Activated T-cell treated with anti-CD3 and anti-CD28 coated beads, Interleukin-2, amount 50 U/mL, for 24 hours (primary cell): ENCODE results near the gene FCER1G.
"Not testable (repeated sequence)": the region's sequence is repeated elsewhere in the genome, so short reads cannot be mapped to it uniquely, and the experiment has no call there.

Experiments
- DNase-seq: peaks from one replicate; pipeline ENCODE4 v3.0.0-alpha.2; 2020
- H3K27ac Mint-ChIP-seq: 2 replicates; pipeline ENCODE4 v1.8.0; 2020; ENCODE audit warnings: mild to moderate bottlenecking, mixed read lengths
- H3K27me3 Mint-ChIP-seq: 2 replicates; pipeline ENCODE4 v1.8.0; 2020; ENCODE audit warnings: mixed read lengths
- H3K36me3 Mint-ChIP-seq: 2 replicates; pipeline ENCODE4 v1.8.0; 2020; ENCODE audit warnings: low read depth, mixed read lengths
- H3K4me1 Mint-ChIP-seq: 2 replicates; pipeline ENCODE4 v1.8.0; 2020; ENCODE audit warnings: low read depth, mixed read lengths
- H3K4me3 Mint-ChIP-seq: 2 replicates; pipeline ENCODE4 v1.8.0; 2020; ENCODE audit warnings: mild to moderate bottlenecking, moderate library complexity, mixed read lengths
- H3K9me3 Mint-ChIP-seq: 2 replicates; pipeline ENCODE4 v1.8.0; 2020; ENCODE audit warnings: mixed read lengths

The FCER1G gene

DNA sequence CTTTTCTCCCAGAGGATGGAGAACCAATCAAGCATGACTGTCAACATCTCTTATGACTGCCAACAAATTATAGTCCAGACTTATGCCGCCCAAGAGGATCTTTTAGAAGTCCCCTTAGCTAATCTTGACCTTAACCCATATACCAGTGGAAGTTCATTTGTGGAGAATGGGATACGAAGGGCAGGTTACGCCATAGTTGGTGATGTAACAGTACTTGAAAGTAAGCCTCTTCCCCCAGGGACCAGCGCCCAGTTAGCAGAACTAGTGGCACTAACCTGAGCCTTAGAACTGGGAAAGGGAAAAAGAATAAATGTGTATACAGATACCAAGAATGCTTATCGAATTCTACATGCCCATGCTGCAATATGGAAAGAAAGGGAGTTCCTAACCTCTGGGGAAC is 40.2 kb downstream of the FCER1G start:
- H3K27ac Mint-ChIP-seq, H3K4me3 Mint-ChIP-seq, DNase-seq, H3K4me1 Mint-ChIP-seq: not testable (repeated sequence)
- H3K9me3 Mint-ChIP-seq = peaks cover 12% of the 10 kb centered on the region
- peaks cover 37% of the 10 kb centered on the region for H3K27me3 Mint-ChIP-seq
- H3K36me3 Mint-ChIP-seq = peaks cover 12% of the 10 kb centered on the region

DNA sequence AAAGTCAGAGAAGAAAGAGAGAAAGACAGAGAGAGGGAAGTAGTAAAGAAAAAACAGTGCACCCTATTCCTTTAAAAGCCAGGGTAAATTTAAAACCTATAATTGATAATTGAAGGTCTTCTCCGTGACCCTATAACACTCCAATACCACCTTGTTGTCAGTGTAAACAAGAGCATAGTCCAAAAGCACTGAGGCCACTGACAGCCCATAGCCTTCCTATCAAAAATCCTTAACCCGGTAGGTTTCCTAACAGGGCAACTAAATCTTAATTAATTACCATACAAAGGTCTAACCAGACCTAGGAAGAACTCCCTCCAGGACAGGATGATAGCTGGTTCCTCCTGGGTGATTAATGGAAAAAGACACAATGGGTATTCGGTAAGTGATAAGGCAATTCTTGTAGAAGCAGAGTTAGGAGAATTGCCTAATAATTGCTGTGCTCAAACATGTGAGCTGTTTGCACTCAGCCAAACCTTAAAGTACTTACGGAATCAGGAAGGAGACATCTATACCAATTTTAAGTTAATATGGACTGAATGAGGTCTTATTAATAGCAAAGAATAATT is 40.9 kb downstream of the FCER1G start:
- not testable (repeated sequence) for DNase-seq, H3K4me1 Mint-ChIP-seq, H3K4me3 Mint-ChIP-seq, H3K27ac Mint-ChIP-seq
- Mint-ChIP-seq H3K27me3 (peaks cover 45% of the 10 kb centered on the region), H3K9me3 (peaks cover 12% of the 10 kb centered on the region), H3K36me3 (peaks cover 12% of the 10 kb centered on the region)

DNA sequence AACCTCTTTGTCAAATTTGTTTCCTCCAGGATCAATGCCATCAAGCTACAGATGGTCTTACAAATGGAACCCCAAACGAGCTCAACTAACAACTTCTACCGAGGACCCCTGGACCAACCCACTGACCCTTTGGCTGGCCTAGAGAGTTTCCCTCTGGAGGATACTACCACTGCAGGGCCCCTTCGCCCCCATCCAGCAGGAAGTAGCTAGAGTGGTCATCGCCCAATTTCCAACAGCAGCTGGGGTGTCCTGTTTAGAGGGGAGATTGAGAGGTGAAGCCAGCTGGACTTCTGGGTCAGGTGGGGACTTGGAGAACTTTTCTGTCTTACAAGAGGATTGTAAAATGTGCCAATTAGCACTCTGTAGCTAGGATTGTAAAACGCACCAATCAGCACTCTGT is 42.0 kb downstream of the FCER1G start:
- Mint-ChIP-seq H3K9me3 (peaks cover 12% of the 10 kb centered on the region), H3K27me3 (peaks cover 55% of the 10 kb centered on the region), H3K36me3 (peaks cover 12% of the 10 kb centered on the region)
- not testable (repeated sequence) for DNase-seq, H3K4me3 Mint-ChIP-seq, H3K27ac Mint-ChIP-seq, H3K4me1 Mint-ChIP-seq

DNA sequence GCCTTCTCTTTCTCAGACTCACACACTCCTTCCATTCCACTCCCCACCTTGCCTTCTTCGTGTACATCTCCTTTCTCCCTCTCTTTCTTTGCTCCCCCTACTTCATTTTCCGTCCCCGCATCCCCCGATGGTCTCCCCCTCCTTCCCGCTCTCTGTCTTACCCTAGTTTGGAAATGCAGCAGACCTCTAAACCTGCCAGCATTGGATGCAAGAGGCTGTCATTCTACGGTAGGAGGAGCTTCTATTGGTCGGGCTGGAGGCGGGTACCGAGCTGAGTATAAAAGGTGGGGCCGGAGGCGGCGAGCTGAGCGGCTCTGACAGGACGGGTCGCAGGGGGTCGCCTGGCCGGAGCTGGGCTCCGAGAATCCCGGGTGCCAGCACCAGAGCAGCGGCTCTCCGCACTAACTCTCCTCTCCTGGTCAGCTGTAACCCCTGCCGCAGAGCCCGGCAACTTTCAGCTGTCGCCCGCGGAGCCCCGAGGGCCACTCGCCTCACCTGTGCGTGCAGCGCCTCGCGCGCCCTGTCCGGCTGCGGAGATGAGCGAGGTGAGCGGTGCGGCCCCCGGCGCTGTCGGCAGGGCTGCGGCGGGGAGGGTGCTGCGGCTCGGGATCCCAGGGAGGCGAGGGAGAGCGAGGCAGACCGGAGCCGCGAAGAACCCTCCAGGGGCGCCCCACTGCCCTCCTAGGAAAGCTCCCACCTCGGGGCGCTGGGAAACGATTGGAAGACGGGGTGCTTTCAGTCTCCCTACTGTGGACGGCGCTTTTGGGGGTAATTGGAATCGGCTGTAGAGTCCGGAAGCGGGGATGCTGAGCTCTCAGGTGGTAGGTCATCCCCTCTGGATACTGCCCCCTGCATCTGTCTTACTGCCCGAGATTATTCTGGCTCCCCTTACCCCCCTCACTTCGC is 43.6 kb downstream of the FCER1G start, which contains the start of gene PCP4L1:
PCP4L1 (plus strand) TSS at position 307 of the 906 bp plus-strand sequence; CDS start at position 537, 230 bp downstream.
- H3K36me3 Mint-ChIP-seq = peaks cover 12% of the 10 kb centered on the region
- H3K9me3 Mint-ChIP-seq = peaks cover 12% of the 10 kb centered on the region
- peak within 1 kb of the TSS; percentile 42 for H3K4me3 Mint-ChIP-seq
- peaks cover 58% of the 10 kb centered on the region for H3K27me3 Mint-ChIP-seq
- peak; percentile 60 for DNase-seq
- no peak within 1 kb of the TSS for H3K27ac Mint-ChIP-seq
- peaks cover 9% of the 10 kb centered on the region for H3K4me1 Mint-ChIP-seq

DNA sequence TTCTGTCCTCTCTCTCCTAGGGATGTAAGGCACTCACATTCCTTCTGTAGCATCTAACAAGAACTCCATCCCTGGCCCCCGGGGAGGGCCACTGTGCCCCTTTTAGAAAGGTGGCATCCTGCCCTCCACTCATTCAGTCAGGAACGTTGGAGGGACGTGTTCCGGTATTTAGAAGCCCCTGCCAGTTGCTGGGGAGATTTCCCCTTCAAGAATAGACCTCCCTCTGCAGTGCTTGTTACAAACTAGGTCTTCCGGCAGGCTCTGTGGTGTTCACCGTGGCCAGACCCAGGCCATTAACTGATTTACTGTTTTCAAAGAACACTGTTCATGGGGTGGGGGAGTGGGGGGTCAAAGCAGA is 44.2 kb downstream of the FCER1G start:
- peaks cover 9% of the 10 kb centered on the region for H3K4me1 Mint-ChIP-seq
- peak overlapping the region; percentile 42 for H3K4me3 Mint-ChIP-seq
- peaks cover 12% of the 10 kb centered on the region for H3K36me3 Mint-ChIP-seq
- H3K27me3 Mint-ChIP-seq = peaks cover 58% of the 10 kb centered on the region
- H3K27ac Mint-ChIP-seq = no peak overlapping the region
- H3K9me3 Mint-ChIP-seq = peaks cover 12% of the 10 kb centered on the region
- DNase-seq = no peak

DNA sequence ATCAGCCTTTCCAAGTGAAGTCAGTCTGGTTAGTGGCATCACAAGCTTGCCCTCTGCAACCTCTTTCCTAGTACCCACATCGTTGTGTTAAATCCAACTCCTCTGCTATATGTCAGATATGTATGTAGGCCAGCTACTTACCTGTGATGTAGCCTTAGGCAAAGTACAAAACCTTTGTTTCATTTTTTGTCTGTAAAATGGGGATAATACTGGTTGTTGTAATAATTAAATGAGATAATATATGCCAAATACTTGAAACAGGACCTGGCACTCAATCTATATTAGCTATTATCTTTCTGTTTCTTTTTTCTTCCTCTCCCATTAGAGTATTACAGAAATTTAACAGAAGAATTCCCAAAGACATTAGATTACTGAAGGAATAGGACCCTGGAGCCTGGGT is 44.7 kb downstream of the FCER1G start:
- peaks cover 12% of the 10 kb centered on the region for H3K9me3 Mint-ChIP-seq
- peaks cover 61% of the 10 kb centered on the region for H3K27me3 Mint-ChIP-seq
- H3K36me3 Mint-ChIP-seq = peaks cover 12% of the 10 kb centered on the region
- no peak overlapping the region for H3K27ac Mint-ChIP-seq
- no peak overlapping the region for H3K4me3 Mint-ChIP-seq
- peaks cover 9% of the 10 kb centered on the region for H3K4me1 Mint-ChIP-seq
- DNase-seq = no peak

DNA sequence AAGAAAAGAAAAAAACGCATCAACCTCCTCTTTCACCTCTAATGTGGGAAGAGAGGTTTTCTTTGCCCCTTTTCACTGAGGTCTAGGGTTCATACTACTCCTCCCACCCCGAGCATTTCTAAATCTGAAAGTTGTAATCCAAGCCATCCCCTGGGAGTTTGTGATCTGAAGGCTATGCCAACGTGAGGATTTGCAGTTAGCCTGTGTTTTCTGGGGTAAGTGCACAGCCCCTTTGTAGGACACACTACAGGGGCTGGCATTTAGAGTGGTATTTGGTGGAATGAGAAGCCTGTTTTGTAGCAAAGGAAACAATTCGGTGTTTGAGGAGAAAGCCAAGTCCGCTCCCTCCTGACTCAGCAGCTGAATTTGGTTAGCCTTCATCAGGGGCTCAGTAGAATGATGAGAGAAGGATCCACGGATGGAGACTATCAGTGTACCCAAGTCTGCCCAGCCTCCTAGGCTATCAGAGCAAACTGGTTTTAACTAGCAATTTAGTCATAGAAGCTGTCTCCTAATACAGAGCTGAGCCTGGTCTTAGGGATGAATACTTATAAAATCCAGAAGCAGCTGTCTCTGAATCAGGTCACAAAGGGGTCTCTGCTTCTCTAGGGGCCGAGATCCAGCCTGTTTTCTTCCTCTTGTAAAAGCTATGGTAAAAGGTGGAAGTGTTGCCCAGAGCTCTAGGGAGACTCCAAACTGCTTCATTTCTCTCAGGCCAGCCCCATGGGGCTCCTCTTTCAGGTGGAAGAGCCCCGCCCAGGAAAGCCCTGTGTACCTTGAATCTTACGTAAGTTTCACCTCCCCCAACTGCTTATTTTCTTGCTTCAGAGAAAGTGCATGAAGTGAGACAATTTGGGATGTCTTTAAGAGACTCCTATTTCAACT is 45.5 kb downstream of the FCER1G start:
- Mint-ChIP-seq H3K27ac (no peak overlapping the region), H3K27me3 (peaks cover 67% of the 10 kb centered on the region), H3K9me3 (peaks cover 12% of the 10 kb centered on the region)

DNA sequence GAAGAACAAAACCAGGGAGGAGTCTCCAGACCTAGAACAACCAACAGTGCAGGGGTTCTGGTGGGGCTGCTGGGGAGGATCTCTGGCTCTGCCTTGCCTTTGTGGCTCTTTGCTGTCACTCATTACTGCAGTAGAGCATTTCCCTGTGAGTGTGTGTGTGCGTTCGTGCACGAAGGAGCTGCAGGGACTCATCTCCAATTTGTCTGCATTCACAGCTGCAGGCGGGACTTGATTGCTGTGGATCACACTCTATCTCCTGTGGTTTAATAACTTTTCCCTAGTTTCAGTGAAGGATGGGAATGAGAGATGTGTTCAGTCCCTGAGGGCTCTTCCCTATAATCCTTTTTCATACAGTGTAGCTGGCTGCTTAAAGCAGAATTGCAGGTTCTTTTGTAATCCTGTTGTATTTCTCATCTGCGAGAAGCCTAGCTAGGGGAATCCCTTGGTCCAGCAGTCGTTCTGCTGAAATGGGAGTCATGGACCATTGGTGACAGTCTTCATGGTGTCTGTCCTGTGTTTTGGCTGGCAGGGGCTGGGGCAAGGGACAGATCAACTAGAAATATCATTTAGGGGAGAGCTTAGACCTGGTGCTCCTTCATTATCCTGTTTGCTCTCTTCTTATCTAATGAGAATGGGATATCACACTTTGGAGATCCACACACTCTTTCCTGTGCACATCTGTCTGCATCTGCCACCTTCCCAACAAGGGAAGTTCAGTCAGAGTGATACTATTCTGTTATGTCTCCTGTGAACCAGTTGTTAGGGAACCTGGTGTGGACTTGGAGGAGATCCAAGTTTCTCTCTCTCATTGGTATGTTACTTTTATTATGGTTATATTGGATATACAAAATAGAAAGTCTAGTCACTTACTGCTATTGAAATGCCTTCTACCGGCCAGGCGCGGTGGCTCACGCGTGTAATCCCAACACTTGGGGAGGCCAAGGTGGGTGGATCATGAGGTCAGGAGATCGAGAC is 46.5 kb downstream of the FCER1G start:
- DNase-seq = no peak
- Mint-ChIP-seq H3K4me3 (no peak overlapping the region), H3K27me3 (peaks cover 73% of the 10 kb centered on the region), H3K36me3 (peaks cover 12% of the 10 kb centered on the region), H3K9me3 (peaks cover 12% of the 10 kb centered on the region), H3K4me1 (peaks cover 9% of the 10 kb centered on the region), H3K27ac (no peak overlapping the region)

More for the DNA sequence above, 45.5 kb downstream of the FCER1G start:
- Mint-ChIP-seq H3K4me3 (no peak overlapping the region), H3K4me1 (peaks cover 9% of the 10 kb centered on the region), H3K36me3 (peaks cover 12% of the 10 kb centered on the region)
- no peak for DNase-seq

DNA sequence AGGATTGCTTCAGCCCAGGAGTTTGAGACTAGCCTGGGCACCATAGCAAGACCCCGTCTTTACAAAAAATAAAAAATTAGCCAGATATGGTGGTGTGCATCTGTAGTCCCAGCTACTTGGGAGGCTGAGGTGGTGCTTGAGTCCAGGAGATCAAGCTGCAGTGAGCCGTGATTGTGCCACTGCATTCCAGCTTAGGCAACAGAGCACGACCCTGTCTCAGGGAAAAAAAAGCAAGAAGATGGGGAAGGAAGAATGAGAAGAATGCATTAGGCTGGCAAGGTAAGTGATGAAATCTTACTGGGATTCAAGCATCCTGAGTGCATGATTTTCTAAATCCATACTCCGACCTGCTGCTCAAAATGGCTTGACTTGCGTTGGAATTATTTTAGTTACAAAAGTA is 50.2 kb downstream of the FCER1G start:
- no peak overlapping the region for H3K4me3 Mint-ChIP-seq
- peaks cover 39% of the 10 kb centered on the region for H3K27me3 Mint-ChIP-seq
- no peak overlapping the region for H3K27ac Mint-ChIP-seq
- no peaks in the 10 kb centered on the region for H3K36me3 Mint-ChIP-seq
- DNase-seq = no peak
- H3K9me3 Mint-ChIP-seq = no peaks in the 10 kb centered on the region
- no peaks in the 10 kb centered on the region for H3K4me1 Mint-ChIP-seq

DNA sequence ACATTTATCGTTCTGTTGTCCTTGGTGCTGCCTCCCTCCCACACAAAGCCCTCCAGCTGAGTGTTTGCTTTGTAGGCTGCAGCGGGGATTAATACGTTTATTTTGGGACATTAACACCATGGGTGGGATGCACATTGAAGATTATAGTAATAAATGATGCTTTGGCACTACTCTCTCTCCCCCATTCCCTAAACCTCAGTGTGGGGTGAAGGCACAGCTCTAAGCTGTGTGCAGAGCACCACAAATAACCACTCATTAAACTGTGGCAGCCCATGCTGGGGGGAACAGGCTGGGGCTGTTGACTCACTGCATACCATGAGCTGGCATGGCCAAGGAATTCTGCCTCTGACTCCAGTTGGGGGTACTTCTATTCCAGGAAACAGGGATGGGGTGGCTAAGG is 51.1 kb downstream of the FCER1G start:
- no peaks in the 10 kb centered on the region for H3K36me3 Mint-ChIP-seq
- no peaks in the 10 kb centered on the region for H3K9me3 Mint-ChIP-seq
- no peaks in the 10 kb centered on the region for H3K4me1 Mint-ChIP-seq
- DNase-seq = no peak
- H3K27me3 Mint-ChIP-seq = peaks cover 30% of the 10 kb centered on the region
- H3K27ac Mint-ChIP-seq = no peak overlapping the region
- H3K4me3 Mint-ChIP-seq = no peak overlapping the region

DNA sequence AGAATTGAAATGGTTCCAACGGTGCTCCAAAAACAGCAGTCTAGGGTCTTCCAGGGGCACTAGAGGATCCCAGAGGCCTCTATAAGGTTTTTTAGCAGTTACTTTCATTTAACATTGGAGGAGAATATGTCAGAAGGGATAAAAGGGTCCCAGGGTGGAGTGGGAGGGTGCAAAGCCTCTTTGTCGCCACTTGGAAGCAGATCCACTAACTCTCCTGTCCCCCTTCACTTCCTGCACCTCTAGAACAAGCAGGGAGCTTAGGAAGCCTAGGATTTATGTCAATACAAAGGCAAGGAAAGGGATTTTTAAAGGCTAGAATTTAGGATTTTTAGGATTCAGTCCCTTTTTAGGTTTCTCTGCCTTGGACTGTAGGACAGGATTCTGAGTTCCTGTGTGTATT is 51.7 kb downstream of the FCER1G start:
- H3K9me3 Mint-ChIP-seq = no peaks in the 10 kb centered on the region
- H3K27ac Mint-ChIP-seq = no peak overlapping the region
- no peaks in the 10 kb centered on the region for H3K36me3 Mint-ChIP-seq
- H3K4me3 Mint-ChIP-seq = no peak overlapping the region
- DNase-seq = no peak
- H3K27me3 Mint-ChIP-seq = peaks cover 26% of the 10 kb centered on the region
- no peaks in the 10 kb centered on the region for H3K4me1 Mint-ChIP-seq

DNA sequence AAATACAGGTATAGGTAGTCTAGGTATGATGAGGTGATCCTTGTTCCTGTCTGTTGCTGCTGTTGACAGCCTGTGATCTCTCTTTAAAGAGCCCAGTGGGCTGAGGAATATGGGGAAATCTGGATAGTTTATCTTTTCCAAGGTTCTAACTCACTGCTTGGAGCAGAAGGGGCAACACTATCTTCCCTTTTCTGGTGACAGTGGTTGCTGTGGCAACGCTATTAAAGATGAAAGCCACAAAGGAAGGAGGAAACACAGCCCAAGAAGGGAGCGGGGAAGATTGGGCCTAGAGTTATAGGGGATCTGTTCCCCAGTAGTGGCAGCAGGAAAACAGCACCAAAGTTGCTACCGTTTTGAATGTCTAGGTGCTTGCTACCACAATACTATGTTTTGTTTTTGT is 52.2 kb downstream of the FCER1G start:
- Mint-ChIP-seq H3K4me3 (no peak overlapping the region), H3K9me3 (no peaks in the 10 kb centered on the region), H3K27ac (no peak overlapping the region), H3K27me3 (peaks cover 25% of the 10 kb centered on the region), H3K4me1 (no peaks in the 10 kb centered on the region), H3K36me3 (no peaks in the 10 kb centered on the region)
- DNase-seq = no peak
